Mucosa of descending colon (tissue), 3 donors: Measurements from ENCODE around the gene PRKACA. TPM values are rescaled to one million over a fixed set of nuclear protein-coding genes. Genes with fewer than 3 reads are reported as not detected.

Experiments used
- ATAC-seq: fragments of 200-7000 bp; cut with Tn5 transposase; one replicate; pipeline ENCODE4 v1.9.1; 2020; ENCODE audit warnings: mild to moderate bottlenecking, moderate library complexity
- DNase-seq, 3 donors: peaks; one replicate each; pipeline ENCODE4 v3.0.0-alpha.2; 2020
- H3K36me3 ChIP-seq: fragments of 200-600 bp; one replicate; pipeline ENCODE4 v1.8.0; 2021; ENCODE audit warnings: low read depth, mild to moderate bottlenecking
- H3K4me1 ChIP-seq: fragments of 200-600 bp; one replicate; pipeline ENCODE4 v1.8.0; 2021; ENCODE audit warnings: low read depth, mild to moderate bottlenecking
- H3K4me3 ChIP-seq: fragments of 200-600 bp; one replicate; pipeline ENCODE4 v1.8.0; 2021; ENCODE audit warnings: mild to moderate bottlenecking
- H3K9me3 ChIP-seq: fragments of 200-600 bp; one replicate; pipeline ENCODE4 v1.8.0; 2021; ENCODE audit warnings: mild to moderate bottlenecking
- intact Hi-C, 2 donors: fragments of 100-400 bp; cut with DNase I in 1 of 2; cut with micrococcal nuclease in 1 of 2; formaldehyde crosslinking; loops; one replicate each; pipeline versions ENCODE4 v1.11.0 to v1.11.1; 2022; cut with DNase I, micrococcal nuclease
- total RNA-seq, 3 donors: library from RNA; stranded (reverse); fragmentation: NEBNext Ultra II Directional in 2 of 3; extraction: Animal tissue kit (Norgen Biotek cat#: 25700) in 2 of 3; gene quantifications; one replicate each; pipeline versions ENCODE4 v1.2.1 to v1.2.4, GENCODE V29; 2021 to 2023
- TF ChIP-seq, protein P1 (sequence below): fragments of 200-600 bp; IDR thresholded peaks from one replicate; pipeline ENCODE4 v1.8.0; 2022; ENCODE audit warnings: antibody characterized with exemption, mild to moderate bottlenecking
- donor health status: DM: no; HTN: no; CAD: no; lungs with moderate emphysema.
- donor health status: DM: no; HTN: no; CAD: no.
- donor health status: DM: no; HTN: yes; CAD: no.

PRKACA gene
- total RNA-seq, 3 donors from 2014 or later: 75.4 to 100 (median 89.1) TPM

- H3K36me3 ChIP-seq: no peaks in the 10 kb centered on the region
- no peak overlapping the region for H3K4me3 ChIP-seq
- DNase-seq (no peak), ATAC-seq (no peak)
- TF ChIP-seq, protein P1, sequence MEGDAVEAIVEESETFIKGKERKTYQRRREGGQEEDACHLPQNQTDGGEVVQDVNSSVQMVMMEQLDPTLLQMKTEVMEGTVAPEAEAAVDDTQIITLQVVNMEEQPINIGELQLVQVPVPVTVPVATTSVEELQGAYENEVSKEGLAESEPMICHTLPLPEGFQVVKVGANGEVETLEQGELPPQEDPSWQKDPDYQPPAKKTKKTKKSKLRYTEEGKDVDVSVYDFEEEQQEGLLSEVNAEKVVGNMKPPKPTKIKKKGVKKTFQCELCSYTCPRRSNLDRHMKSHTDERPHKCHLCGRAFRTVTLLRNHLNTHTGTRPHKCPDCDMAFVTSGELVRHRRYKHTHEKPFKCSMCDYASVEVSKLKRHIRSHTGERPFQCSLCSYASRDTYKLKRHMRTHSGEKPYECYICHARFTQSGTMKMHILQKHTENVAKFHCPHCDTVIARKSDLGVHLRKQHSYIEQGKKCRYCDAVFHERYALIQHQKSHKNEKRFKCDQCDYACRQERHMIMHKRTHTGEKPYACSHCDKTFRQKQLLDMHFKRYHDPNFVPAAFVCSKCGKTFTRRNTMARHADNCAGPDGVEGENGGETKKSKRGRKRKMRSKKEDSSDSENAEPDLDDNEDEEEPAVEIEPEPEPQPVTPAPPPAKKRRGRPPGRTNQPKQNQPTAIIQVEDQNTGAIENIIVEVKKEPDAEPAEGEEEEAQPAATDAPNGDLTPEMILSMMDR: no peak
- intact Hi-C loops: no loop called here
- H3K9me3 ChIP-seq: no peaks in the 10 kb centered on the region
- peaks cover 14% of the 10 kb centered on the region for H3K4me1 ChIP-seq
These were observed 5.4 kb upstream of the PRKACA start for GRCh38 chr19:14122924-14123323.

DNA sequence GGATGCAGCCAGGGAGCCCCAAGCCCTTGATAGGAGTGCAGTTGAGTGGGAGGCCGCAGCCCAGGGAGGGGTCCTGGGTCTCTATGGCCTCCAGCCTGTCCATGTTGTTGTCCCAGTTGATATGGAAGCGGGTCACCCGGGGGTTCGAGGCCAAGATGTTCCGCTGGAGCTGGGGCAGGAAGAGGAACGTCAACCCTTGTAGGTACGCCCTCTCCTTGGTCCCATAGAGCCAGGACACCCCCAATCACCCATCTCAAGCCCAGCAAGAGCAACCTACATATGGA lies 2.9 kb upstream of the PRKACA start:
- Histone ChIP-seq H3K36me3 (no peaks in the 10 kb centered on the region), H3K9me3 (no peaks in the 10 kb centered on the region), H3K4me1 (peaks cover 23% of the 10 kb centered on the region), H3K4me3 (no peak overlapping the region)
- ATAC-seq (no peak), DNase-seq (no peak)
- TF ChIP-seq, protein P1: no peak
- intact Hi-C loops: no loop called here

DNA sequence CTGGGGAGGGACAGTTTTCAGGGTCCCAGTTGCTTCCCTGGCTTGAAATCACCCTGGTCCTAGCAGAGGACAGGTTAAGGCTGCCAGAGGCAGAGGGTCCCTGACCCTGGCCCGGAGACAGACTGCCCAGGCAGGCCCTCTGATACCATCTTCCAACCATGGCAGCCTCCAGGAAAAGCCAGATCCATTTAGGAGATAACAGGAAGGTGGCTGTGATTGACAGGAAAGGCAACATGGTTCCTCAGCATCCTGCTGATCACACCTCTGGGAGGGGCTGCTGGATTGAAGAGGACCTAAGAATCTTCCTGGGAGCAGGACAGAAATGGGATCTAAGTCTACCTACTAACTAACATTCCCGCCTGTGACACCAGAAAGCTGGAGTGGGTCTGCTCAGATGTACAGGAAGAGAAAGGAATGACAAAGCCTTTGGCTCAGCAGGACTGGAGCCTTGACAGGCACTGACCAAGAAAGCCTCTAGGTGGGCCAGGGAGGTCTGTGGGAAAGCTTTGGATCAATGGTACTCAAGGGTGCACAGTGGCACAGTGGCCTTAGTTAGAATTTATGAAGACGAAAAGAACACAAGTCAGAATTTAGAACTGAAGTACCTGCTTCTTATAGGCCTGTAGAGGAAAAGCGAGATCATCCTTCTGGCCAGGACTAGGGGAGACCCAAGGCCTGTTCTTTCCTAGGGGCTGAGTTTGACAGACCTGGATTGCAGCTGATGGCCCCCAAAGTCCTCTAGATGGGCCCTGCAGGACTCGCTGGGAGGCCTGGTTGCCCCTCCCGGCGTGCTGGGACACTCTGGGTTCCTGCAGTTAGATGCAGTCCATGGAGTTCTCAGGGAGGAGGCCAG lies 2.3 kb upstream of the PRKACA start:
- intact Hi-C loops: loop anchor here in 1 of 2 donors (5.0 kb wide), 1 partner anchor 113 kb away; the partner anchor contains the start of gene RFX1
- TF ChIP-seq, protein P1: no peak

GRCh38 chr19:14119146-14119545 lies 1.6 kb upstream of the PRKACA start:
- Histone ChIP-seq H3K9me3 (no peaks in the 10 kb centered on the region), H3K4me1 (peaks cover 29% of the 10 kb centered on the region), H3K36me3 (no peaks in the 10 kb centered on the region), H3K4me3 (no peak overlapping the region)
- intact Hi-C loops: loop anchor here in 1 of 2 donors (5.0 kb wide), 1 partner anchor 112 kb away; the partner anchor contains the start of gene RFX1
- DNase-seq (no peak), ATAC-seq (no peak)
- TF ChIP-seq, protein P1: no peak

More for the DNA sequence above, 2.3 kb upstream of the PRKACA start:
- no peak for DNase-seq
- Histone ChIP-seq H3K36me3 (no peaks in the 10 kb centered on the region), H3K4me1 (peaks cover 26% of the 10 kb centered on the region), H3K9me3 (no peaks in the 10 kb centered on the region), H3K4me3 (no peak overlapping the region)
- ATAC-seq: no peak

- intact Hi-C loops: loop anchor here in 1 of 2 donors (5.0 kb wide), 1 partner anchor 111 kb away; the partner anchor contains the start of gene RFX1
- Histone ChIP-seq H3K4me1 (peaks cover 34% of the 10 kb centered on the region), H3K9me3 (no peaks in the 10 kb centered on the region), H3K36me3 (no peaks in the 10 kb centered on the region), H3K4me3 (peak overlapping the region; percentile 11)
- ATAC-seq (peak; percentile 5), DNase-seq (peak; percentile 61 to 83 (median 66))
- TF ChIP-seq, protein P1: no peak
These were observed 846 bp upstream of the PRKACA start for GRCh38 chr19:14118165-14119051.
